GM18526 (cell line): ENCODE results near the gene KLK8.

ENCODE experiments used
- POLR2A ChIP-seq: IDR thresholded peaks from 3 replicates; pipeline ENCODE4 v1.6.1; 2011; ENCODE audit not compliant: insufficient read length; ENCODE audit errors: extremely low read depth

KLK8 gene

GRCh38 chr19:51006406-51006805 lies 5.0 kb upstream of the KLK8 start:
- TF ChIP-seq POLR2A, result no peak

DNA sequence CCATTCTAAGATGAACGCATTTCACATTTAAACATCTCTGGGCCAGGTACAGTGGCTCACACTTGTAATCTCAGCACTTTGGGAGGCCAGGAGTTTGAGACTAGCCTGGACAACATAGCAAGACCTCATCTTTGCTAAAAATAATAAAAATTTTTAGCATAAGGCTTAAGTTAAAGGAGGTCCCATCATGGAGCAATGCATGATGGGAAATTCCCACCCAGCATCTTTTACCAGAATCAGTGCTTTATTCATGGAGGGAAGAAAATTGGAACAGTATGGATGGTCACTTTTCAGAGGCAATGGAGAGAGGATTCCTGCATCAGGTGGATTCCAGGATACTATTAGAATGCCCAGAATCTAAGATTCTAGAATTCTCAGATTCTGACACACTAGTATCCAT lies 3.8 kb upstream of the KLK8 start:
- TF ChIP-seq POLR2A, result no peak

DNA sequence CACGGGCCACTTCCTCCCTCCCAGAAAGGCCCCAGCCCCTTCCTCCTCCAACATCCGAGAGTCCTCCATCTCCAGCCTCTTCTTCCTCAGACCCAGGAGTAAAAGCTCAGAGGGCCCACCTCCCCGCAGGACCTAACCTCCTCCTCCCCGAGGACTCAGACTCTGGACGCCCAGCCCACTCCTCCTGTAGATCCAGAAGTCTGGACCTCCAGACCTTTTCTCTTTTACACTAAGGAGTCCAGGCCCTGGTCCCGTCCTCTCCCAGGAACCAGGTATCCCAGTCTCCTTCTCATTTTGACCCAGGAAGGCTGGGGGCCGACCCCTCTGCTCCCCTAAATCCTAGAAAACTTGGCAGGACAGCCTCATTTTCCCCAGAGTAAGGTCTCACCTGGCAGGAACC lies 1.9 kb upstream of the KLK8 start:
- TF ChIP-seq POLR2A, result no peak

GRCh38 chr19:51002542-51003311 lies 1.3 kb upstream of the KLK8 start:
- no peak for TF ChIP-seq POLR2A

GRCh38 chr19:51002089-51002532 lies 707 bp upstream of the KLK8 start:
- TF ChIP-seq POLR2A, result no peak

- TF ChIP-seq POLR2A, result no peak
These were observed 423 bp downstream of the KLK8 start for GRCh38 chr19:51000981-51001380.

GRCh38 chr19:51000426-51000825 lies 978 bp downstream of the KLK8 start:
- no peak for TF ChIP-seq POLR2A

DNA sequence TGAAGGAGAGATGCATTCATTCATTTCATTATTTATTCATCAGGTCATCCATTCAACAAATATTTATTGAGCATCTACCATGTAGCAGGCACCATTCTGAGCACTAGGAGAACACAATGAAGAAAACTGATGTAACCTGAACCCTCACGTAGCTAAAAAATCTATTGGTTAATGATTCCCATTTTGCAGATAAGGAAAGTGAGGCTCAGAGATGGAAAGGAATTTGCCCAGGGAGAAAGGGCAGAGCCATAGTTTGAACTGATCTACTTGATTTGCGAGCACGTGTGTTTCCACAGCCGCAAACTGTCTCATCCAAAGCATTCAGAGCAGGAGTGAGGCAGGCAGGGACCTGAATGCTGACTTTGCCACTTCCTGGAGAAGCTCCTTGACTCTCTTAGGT lies 2.7 kb downstream of the KLK8 start:
- no peak for TF ChIP-seq POLR2A

- no peak for TF ChIP-seq POLR2A
These were observed 3.3 kb downstream of the KLK8 start for GRCh38 chr19:50998061-50998460.

- no peak for TF ChIP-seq POLR2A
These were observed 7.3 kb downstream of the KLK8 start for GRCh38 chr19:50994129-50994528.

DNA sequence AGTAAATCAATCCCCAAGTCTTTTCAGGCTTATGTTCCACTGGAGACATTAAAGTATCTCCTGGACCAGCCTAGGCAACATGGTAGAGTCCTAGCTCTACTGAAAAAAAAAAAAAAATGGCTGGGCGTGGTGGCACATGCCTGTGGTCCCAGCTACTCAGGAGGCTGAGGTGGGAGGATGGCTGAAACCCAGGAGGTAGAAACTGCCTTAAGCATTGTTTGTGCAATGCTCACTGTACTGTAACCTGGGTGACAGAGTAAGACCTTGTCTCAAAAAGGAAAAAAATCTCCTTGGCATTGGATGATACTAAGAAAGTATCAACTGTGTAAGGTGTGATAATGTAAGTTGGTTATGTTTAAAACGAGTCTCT lies 8.8 kb downstream of the KLK8 start:
- no peak for TF ChIP-seq POLR2A

DNA sequence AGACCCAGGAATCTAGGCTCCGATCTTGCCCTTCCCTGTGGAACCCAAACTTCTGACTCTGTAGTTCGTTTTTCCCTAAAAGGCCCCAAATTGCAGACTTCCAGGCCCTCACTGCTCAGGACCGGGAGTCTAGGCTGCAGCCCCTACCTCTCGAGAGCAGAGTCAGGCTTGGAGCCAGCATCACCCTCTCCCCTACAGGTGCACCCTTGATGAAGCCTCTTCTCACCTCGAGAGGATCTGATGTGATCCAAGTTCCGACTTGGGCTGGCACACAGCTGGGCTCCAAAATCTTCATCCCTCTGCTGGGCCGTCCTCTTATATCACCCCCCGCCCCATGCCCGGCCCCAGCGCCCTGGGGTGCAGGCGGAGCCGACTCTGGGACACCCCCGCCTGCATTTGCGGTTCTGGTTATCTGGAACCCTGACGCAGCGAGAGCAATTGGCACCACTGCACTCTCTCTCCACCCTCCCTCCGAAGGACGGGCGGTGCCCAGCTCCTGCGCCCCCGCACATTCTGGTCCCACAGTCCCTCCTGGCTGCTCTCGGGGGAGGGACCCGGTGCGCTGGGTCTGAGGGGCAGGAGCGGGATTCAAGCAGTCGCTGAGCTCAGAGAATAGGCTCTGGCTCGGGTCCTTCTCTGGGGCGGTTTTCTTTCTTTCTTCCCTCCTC lies 17.6 kb downstream of the KLK8 start, which contains the start of gene KLK7:
KLK7 (minus strand) TSS at position 293 of the 668 bp plus-strand sequence. CDS start 1,518 bp downstream, outside the sequence.
- TF ChIP-seq POLR2A, result no peak

GRCh38 chr19:50982186-50982585 lies 19.2 kb downstream of the KLK8 start:
- TF ChIP-seq POLR2A, result no peak

GRCh38 chr19:50981587-50982146 lies 19.7 kb downstream of the KLK8 start:
- no peak for TF ChIP-seq POLR2A

DNA sequence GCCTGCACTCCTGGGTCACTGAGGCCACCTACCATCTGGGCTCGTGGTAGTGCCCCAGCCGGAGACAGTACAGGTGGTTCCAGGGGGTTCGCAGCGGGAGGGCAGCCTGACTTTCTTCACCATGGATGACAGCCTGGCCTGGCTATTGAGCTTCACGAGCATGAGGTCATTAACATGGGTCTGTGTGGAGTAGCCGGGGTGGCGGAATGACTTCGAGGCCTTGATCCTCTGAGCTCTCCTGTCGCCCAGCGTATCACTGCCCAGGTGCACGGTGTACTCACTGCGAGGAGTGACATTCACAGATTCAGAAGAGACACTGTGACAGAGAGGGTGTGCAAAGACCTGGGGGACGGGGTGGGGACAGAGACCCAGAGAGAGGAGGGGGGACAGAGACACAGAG lies 21.2 kb downstream of the KLK8 start:
- TF ChIP-seq POLR2A, result no peak

GRCh38 chr19:50979758-50980157 lies 21.6 kb downstream of the KLK8 start:
- TF ChIP-seq POLR2A, result no peak
